ENCODE results near the gene C5orf58. TPM values are rescaled to one million over a fixed set of nuclear protein-coding genes. Genes with fewer than 3 reads are reported as not detected.
A peak's percentile ranks its signal among the peaks of the same experiment; 100 is the strongest.

C5orf58 gene
- total and polyA plus RNA-seq, 9 of the 15 experiments (the other 6 are each of a cell fraction or from before 2014, with no cell fraction given), result 1.5 to 7.6 (median 5.3) TPM

DNA sequence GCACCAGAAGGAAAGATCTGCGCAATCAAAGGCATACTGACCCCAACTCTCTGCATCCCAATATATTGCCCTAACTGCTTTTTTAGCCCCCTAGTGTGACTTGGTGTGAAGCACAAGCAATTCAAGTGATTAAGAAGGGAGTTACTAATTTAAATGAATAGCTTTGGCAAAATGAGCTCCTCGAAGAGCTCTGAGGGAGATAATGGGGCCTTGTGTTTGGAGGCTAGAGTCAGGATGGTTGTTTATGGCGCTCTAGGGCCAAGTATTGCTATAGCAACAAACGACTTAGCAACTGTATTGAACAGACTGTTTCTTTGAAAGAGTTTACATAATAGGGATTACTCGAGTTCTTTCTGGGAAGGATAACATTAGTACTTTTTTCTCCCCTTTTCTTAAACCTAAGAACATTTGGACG lies 11.5 kb upstream of the C5orf58 start:
- DNase-seq (ENCODE audit: extremely low read depth in 1 of 4, low spot score in 3 of 4) (no peak), FAIRE-seq (no peak), ATAC-seq (no peak)
- Histone ChIP-seq H3K9me1 (ENCODE audit: control insufficient read depth, insufficient read depth, low read length) (no peaks in the 10 kb centered on the region), H3K27ac (ENCODE audit: extremely low read depth, low read depth, low read length) (no peak overlapping the region), H4K20me1 (replicated peaks; ENCODE audit: control insufficient read depth, insufficient read depth, low read length) (no peaks in the 10 kb centered on the region; the same call in 1 of the 2 replicates), H2AFZ (ENCODE audit: low read depth, low read length) (no peak overlapping the region), H3K36me3 (ENCODE audit: control insufficient read depth, insufficient read depth, low read length) (no peaks in the 10 kb centered on the region), H3K4me1 (replicated peaks in 1 of 2; ENCODE audit: control insufficient read depth in 2 of 2, insufficient read depth in 2 of 2, low read length in 2 of 2) (no peaks in the 10 kb centered on the region), H3K4me2 (ENCODE audit: insufficient read depth, low read length) (no peak overlapping the region), H3K79me2 (ENCODE audit: control insufficient read depth, insufficient read depth, low read length) (no peaks in the 10 kb centered on the region), H3K27me3 (ENCODE audit: control insufficient read depth in 2 of 2, insufficient read depth in 2 of 2, low read length in 2 of 2) (peaks cover 0 to 5% of the 10 kb centered on the region in 2 experiments; a peak in 2 of 5 replicates), H3K9me3 (replicated peaks; ENCODE audit: control insufficient read depth, insufficient read depth, low read depth, low read length) (no peaks in the 10 kb centered on the region), H3K9ac (ENCODE audit: insufficient read depth in 1 of 2, low read depth in 2 of 2, low read length in 2 of 2) (no peak overlapping the region), H3K4me3 (no peak overlapping the region)
- 9% methylated on average over 6 of the region's 6 CpGs for WGBS (ENCODE audit: insufficient coverage, low coverage, missing lambda C conversion rate)
- ChIA-PET POLR2A (interaction anchor here (0.7 kb wide), 1 partner anchor 13 kb away, joined by 3 read pairs; no protein-coding TSS in a partner anchor), CTCF (ENCODE audit: low intra/inter-chr PET ratio) (no interaction called here)
- BruUV-seq (replicated peaks), result no TSS peak
- in situ Hi-C loops (cut with MboI) (loop anchor here (10.0 to 25.0 kb wide), 2 partner anchors 403 to 1234 kb away; no protein-coding TSS in a partner anchor), intact Hi-C loops (cut with micrococcal nuclease) (no loop called here)
- TF ChIP-seq, protein P1, sequence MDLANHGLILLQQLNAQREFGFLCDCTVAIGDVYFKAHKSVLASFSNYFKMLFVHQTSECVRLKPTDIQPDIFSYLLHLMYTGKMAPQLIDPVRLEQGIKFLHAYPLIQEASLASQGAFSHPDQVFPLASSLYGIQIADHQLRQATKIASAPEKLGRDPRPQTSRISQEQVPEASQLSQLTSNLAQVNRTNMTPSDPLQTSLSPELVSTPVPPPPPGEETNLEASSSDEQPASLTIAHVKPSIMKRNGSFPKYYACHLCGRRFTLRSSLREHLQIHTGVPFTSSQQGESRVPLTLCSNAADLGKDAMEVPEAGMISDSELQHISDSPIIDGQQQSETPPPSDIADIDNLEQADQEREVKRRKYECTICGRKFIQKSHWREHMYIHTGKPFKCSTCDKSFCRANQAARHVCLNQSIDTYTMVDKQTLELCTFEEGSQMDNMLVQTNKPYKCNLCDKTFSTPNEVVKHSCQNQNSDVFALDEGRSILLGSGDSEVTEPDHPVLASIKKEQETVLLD (IDR thresholded peaks at IDR 0.05), result no peak
- TF ChIP-seq CTCF (IDR thresholded peaks at IDR 0.05 in 2 of 3, conservative IDR thresholded peaks at IDR 0.05 in 1 of 3; ENCODE audit: insufficient read depth in 2 of 3, low read depth in 1 of 3, low read length in 3 of 3) (peak; percentile 10 to 13 (median 11); a peak in 1 of 6 replicates), MYNN (IDR thresholded peaks at IDR 0.05) (0 out of 2 replicates have a peak, but pooled peaks have one; percentile 26), MYNN (CRISPR knock-in tag; IDR thresholded peaks at IDR 0.05) (no peak), ATF3 (IDR thresholded peaks at IDR 0.05) (no peak), ATF3 (CRISPR knock-in tag; conservative IDR thresholded peaks at IDR 0.05) (no peak), RFX1 (IDR thresholded peaks at IDR 0.05) (peak; percentile 55)
